Osteocyte (in vitro differentiated cells): Measurements from ENCODE around the gene PHTF1. TPM values are rescaled to one million over a fixed set of nuclear protein-coding genes. Genes with fewer than 3 reads are reported as not detected.

Experiments
- DNase-seq: peaks from one replicate; pipeline ENCODE4 v3.0.0; 2021; ENCODE audit warnings: mixed read lengths; ENCODE audit not compliant: unreplicated experiment; ENCODE audit errors: extremely low spot score
- H3K27ac Mint-ChIP-seq: one replicate; pipeline ENCODE4 v1.8.0; 2021; ENCODE audit warnings: mild to moderate bottlenecking, mixed read lengths; ENCODE audit not compliant: unreplicated experiment
- H3K27me3 Mint-ChIP-seq: one replicate; pipeline ENCODE4 v1.8.0; 2021; ENCODE audit warnings: mixed read lengths; ENCODE audit not compliant: unreplicated experiment
- H3K36me3 Mint-ChIP-seq: one replicate; pipeline ENCODE4 v1.8.0; 2021; ENCODE audit warnings: mixed read lengths; ENCODE audit not compliant: unreplicated experiment
- H3K4me1 Mint-ChIP-seq: one replicate; pipeline ENCODE4 v1.8.0; 2021; ENCODE audit warnings: mixed read lengths; ENCODE audit not compliant: unreplicated experiment
- H3K4me3 Mint-ChIP-seq: one replicate; pipeline ENCODE4 v1.8.0; 2021; ENCODE audit warnings: mild to moderate bottlenecking, moderate library complexity, mixed read lengths; ENCODE audit not compliant: unreplicated experiment
- H3K9me3 Mint-ChIP-seq: one replicate; pipeline ENCODE4 v1.8.0; 2021; ENCODE audit warnings: mixed read lengths; ENCODE audit not compliant: unreplicated experiment
- total RNA-seq: library from RNA; stranded (reverse); gene quantifications from 2 replicates; pipeline ENCODE4 v1.2.1, GENCODE V29; 2021
- TF ChIP-seq, protein P1 (sequence below): fragments of 200-600 bp; sonication (generic); IDR thresholded peaks from 2 replicates; pipeline ENCODE4 v1.5.0; 2021; ENCODE audit warnings: antibody characterized with exemption, mild to moderate bottlenecking, moderate library complexity

The PHTF1 gene
- total RNA-seq, 1 donor from 2014 or later = 25.8 TPM

DNA sequence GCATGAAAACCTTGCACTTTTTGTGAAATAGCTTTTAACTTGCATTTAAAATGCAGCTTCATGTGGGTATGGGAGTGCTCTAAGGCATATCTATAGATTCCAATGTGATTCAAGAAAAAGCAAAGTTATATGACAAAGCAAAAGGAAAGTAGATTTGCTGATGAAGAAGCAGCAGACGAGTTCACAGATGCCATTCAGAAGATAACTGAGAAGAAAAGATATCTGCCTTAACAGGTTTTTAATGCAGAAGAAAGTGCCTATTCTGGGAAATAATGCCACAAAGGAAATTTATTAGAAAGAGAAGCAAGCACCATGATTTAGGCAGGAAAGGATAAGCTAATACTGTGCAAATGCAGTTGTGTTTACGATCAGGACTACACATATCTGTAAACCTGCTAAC is 68.1 kb downstream of the PHTF1 start:
- DNase-seq = no peak
- TF ChIP-seq, protein P1, sequence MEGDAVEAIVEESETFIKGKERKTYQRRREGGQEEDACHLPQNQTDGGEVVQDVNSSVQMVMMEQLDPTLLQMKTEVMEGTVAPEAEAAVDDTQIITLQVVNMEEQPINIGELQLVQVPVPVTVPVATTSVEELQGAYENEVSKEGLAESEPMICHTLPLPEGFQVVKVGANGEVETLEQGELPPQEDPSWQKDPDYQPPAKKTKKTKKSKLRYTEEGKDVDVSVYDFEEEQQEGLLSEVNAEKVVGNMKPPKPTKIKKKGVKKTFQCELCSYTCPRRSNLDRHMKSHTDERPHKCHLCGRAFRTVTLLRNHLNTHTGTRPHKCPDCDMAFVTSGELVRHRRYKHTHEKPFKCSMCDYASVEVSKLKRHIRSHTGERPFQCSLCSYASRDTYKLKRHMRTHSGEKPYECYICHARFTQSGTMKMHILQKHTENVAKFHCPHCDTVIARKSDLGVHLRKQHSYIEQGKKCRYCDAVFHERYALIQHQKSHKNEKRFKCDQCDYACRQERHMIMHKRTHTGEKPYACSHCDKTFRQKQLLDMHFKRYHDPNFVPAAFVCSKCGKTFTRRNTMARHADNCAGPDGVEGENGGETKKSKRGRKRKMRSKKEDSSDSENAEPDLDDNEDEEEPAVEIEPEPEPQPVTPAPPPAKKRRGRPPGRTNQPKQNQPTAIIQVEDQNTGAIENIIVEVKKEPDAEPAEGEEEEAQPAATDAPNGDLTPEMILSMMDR = no peak
- H3K27ac Mint-ChIP-seq = no peak overlapping the region
- peaks cover 49% of the 10 kb centered on the region for H3K36me3 Mint-ChIP-seq
- H3K4me3 Mint-ChIP-seq = no peak overlapping the region
- H3K9me3 Mint-ChIP-seq = peaks cover 29% of the 10 kb centered on the region
- H3K27me3 Mint-ChIP-seq = no peaks in the 10 kb centered on the region
- H3K4me1 Mint-ChIP-seq = peaks cover 6% of the 10 kb centered on the region

DNA sequence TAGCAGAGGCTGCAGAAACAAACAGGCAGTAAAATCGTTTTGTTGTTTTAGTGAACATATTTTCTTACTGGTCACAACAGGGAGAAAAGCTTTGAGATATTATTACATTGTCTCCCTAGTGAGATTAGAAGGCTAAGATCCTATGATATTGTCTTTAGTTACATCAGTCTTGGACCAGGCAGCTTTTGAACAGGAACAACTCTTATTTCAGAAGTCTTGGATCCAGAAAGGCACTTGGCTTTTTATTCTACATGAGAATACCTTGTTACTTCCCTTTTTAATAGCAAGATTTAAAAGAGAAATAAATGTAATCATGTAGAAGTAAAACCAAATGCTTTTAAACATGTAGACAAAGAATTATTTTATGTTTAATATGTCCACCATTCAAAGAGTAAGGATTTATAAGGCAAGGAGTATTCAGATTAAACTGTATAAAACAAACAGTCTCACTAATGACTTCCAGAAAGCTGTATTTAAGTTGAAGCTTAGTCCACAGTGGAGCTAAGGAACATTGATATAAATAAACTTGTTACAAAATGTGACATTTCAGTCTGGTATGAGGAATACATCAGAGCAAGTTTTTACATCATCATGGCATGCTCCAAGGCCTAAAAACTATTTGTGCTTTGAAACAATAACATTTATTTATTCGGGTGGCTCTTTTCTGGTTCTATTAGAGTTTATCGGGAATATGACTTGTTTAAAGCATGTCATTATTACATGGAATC is 72.2 kb downstream of the PHTF1 start:
- no peaks in the 10 kb centered on the region for H3K9me3 Mint-ChIP-seq
- peaks cover 29% of the 10 kb centered on the region for H3K36me3 Mint-ChIP-seq
- H3K27ac Mint-ChIP-seq = no peak overlapping the region
- no peaks in the 10 kb centered on the region for H3K27me3 Mint-ChIP-seq
- H3K4me1 Mint-ChIP-seq = peaks cover 6% of the 10 kb centered on the region
- TF ChIP-seq, protein P1 = no peak
- DNase-seq = no peak
- no peak overlapping the region for H3K4me3 Mint-ChIP-seq

DNA sequence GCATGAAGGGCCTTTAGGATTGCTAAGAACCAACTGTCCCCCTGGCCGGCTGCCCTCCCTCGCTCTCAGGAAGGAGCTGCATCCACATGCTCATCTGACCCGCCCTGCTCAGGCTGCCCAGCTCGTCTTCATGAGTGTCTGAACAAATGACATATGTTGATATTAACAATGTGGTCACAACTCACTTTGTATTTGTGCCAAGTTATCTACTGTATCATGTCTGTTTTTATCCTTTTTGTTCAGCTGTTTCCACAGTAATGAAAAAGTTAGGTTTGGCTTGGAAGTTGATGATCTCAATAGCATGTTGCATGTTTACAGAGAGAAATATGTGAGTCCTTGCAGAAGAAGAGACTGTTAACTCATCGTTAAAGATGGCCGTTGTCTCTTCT is 75.1 kb downstream of the PHTF1 start:
- H3K27me3 Mint-ChIP-seq = no peaks in the 10 kb centered on the region
- H3K4me3 Mint-ChIP-seq = no peak overlapping the region
- no peak overlapping the region for H3K27ac Mint-ChIP-seq
- peaks cover 16% of the 10 kb centered on the region for H3K36me3 Mint-ChIP-seq
- TF ChIP-seq, protein P1 = no peak
- H3K4me1 Mint-ChIP-seq = peaks cover 6% of the 10 kb centered on the region
- no peak for DNase-seq
- H3K9me3 Mint-ChIP-seq = no peaks in the 10 kb centered on the region

DNA sequence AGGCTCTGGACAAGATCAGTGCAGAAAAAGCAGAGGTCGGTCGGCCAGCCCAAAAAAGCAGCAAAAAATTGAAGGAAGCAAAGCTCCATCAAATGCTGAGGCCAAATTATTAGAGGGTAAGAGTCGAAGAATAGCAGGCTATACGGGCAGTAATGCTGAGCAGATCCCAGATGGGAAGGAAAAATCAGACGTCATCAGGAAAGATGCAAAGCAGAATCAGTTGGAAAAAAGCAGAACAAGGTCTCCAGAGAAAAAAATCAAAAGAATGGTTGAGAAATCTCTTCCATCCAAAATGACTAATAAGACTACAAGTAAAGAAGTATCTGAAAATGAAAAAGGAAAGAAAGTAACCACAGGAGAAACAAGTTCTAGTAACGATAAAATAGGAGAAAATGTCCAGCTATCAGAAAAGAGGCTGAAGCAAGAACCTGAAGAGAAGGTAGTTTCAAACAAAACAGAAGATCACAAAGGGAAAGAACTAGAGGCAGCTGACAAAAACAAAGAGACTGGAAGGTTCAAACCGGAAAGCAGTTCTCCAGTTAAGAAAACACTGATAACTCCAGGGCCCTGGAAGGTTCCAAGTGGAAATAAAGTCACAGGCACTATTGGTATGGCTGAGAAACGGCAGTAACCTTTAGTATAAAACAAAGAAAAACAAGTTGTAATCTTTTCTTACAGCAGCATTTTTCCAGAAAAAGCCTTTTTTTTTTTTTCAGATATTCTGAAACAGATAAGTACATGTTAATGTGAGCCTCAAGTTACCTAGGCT is 75.7 kb downstream of the PHTF1 start:
- Mint-ChIP-seq H3K27ac (peak overlapping the region; percentile 21), H3K4me1 (peaks cover 6% of the 10 kb centered on the region), H3K4me3 (no peak overlapping the region), H3K36me3 (peaks cover 16% of the 10 kb centered on the region), H3K9me3 (no peaks in the 10 kb centered on the region), H3K27me3 (no peaks in the 10 kb centered on the region)
- TF ChIP-seq, protein P1 = no peak
- DNase-seq = no peak
